GM18517 (cell line): Measurements from ENCODE around the gene STK33.
A peak's percentile ranks its signal among the peaks of the same experiment; 100 is the strongest.
"Not testable (repeated sequence)": the region's sequence is repeated elsewhere in the genome, so short reads cannot be mapped to it uniquely, and the experiment has no call there.

Experiments used
- ATAC-seq: cut with Tn5 transposase; IDR thresholded peaks from one replicate; pipeline ENCODE4 v1.9.1; 2021; ENCODE audit warnings: mild to moderate bottlenecking, moderate library complexity; ENCODE audit not compliant: unreplicated experiment

The STK33 gene

DNA sequence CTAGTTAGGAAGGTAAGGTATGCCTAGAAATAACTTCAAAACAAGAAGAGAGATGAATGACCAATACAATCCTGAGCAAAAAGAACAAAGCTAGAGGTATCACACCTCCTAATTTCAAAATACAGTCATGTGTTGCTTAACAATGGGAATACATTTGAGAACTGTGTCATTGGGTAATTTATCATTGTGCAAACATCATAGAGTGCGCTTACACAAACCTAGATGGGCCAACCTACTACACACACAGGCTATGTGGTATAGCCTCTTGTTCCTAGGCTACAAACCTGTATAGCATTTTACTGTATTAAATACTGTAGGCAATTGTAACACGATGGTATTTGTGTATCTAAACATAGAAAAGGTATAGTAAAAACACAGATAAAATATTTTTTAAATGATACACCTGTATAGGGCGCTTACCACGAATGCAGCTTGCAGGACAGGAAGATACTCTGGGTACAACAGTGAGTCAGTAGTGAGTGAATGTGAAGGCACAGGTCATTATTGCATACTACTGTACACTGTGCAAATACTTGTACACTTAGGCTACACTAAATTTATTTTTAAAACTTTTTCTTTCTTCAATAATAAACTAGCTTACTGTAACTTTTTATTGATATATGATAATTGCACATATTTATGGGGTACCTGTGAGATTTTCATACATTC is 48.2 kb downstream of the STK33 start:
- ATAC-seq, result no peak

DNA sequence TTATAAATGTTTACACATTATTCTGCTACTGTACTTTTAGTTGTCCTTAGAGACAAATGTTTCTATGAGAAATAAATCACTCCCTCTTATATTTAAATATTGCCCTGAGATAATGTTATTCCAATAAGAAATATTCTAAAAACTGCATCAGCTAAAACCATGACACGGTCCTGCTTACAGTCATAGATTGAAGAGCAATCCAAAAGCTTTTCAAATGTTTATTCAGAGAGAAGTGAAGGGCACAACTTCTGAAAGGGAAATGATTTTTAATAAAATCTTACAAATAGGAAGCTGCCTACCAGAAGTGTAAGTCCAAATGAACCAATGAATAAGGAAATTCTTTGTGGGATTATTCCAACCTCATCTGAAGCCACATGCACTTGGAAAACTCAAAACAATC is 49.2 kb downstream of the STK33 start:
- ATAC-seq, result no peak

DNA sequence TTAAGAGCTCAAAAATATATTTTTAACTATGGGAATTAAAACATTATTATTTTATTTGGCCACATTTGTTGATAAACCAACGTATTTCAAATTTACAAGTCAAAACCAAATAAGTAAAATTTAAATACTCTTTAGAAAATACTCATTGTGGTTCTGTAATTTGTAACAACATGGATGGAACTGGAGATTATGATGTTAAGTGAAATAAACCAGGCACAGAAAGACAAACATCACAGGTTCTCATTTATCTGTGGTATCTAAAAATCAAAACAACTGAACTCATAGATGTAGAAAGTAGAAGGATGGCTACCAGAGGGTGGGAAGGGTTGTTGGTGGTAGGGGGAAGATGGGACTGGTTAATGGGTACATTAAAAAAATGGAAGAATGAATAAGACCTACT is 50.8 kb downstream of the STK33 start:
- no peak for ATAC-seq

DNA sequence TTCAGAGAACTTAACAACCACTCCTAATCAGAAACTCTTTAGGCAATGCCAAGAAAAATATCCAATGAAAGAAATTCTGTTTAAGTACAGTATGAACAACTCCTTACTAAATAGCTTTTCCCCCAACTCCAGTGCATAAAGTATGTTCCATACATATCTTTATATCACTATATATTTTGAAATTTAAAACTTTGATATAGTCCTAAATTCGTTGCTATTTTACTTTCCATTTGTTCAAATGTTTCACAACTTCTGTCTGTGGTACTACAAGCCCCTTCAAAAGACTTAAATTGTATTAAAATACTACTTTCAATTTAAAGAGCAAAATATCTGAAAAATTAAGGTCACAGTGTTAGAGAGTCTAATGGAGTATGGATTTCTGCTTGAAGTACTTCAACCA is 52.6 kb downstream of the STK33 start:
- no peak for ATAC-seq

DNA sequence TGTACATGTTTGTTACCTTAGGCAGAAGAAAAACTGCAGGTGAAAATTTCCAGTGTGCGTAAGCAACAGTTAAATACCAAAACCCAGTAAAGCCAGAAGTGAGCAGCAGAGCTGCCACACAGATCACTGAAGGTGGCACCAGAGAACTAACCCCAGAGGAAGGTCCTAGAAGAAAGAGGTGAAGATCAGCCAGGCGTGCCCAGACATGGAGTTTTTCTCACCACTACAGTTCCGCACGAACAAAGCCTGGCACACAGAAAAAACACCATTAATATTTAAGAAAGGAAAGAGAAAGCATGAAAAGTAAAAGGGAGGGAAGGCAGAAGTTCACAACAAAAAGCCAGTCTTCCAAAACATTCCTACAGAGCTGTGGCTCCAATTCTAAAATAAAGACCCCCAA is 60.7 kb downstream of the STK33 start:
- ATAC-seq, result peak; percentile 67

DNA sequence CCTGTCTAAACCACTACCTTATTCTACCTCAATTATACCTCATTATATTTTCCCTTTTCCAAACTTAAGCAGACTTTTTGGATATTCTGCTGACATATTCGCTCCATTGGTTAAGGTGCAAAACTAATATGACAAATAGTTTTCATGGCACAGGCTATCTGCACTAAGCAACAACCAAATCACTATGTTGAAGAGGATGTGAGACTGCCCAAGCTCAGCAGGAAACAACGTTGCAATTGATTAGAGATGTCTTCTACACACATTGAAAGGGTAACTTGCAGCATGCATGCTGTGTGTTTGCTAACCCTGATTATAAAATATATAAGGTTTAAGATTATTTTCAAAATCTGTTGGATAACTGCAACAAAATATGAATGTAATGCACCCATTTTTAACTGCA is 61.6 kb downstream of the STK33 start:
- peak; percentile 64 for ATAC-seq

DNA sequence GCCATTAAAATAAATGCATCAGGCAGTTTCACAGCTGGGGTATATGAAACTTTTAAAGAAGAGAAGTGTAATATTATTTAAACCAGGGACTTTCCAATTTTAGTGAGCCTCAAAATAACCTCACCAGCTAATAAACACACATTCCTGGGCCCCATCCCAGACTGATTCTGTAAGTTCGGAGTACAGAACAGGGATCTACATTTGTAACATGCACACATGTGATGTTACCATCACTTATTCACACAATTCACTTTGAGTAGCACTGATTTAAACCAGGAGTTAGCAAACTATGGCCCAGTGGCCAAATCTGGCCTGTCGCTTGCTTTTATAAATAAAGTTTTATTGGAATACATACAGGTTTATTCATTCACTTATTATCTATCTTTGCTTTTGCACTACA is 62.0 kb downstream of the STK33 start:
- ATAC-seq, result no peak

DNA sequence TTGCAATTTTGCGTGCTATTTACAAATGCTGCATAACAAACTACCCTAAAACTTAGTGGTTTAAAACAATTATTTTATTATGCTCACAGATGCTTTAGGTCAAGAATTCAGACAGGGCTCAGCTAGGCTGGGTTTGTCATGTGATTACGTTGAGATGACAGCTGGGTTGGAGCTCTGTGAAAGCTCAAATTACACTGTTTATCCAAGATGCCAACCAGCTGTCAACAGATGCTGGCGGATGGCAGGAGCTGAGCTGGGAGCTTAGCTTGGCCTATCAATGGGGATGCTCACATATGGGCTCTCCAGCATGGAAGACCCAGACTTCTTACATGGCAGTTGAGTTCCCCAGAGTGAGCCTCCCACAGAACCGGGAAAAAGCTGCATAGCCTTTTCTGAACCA is 62.7 kb downstream of the STK33 start:
- no peak for ATAC-seq

DNA sequence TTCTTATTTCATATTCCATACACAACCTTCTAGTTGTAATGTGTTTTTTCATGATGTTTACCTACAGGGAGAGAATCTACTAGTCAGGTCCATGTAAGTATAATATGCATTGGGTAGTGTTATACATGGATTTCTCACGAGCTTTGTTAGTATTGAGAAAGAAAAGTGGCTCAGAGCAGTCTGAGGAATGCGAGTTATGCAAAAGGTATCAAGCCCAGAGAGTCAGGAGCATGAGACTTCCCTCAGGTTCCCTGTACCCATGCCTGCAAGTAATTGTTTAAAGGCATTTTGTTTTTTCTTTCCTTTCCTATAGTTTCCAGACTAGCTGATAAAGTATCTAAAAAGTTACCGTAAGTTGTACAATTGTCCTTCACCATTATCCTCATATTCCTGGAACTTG is 66.1 kb downstream of the STK33 start:
- no peak for ATAC-seq

DNA sequence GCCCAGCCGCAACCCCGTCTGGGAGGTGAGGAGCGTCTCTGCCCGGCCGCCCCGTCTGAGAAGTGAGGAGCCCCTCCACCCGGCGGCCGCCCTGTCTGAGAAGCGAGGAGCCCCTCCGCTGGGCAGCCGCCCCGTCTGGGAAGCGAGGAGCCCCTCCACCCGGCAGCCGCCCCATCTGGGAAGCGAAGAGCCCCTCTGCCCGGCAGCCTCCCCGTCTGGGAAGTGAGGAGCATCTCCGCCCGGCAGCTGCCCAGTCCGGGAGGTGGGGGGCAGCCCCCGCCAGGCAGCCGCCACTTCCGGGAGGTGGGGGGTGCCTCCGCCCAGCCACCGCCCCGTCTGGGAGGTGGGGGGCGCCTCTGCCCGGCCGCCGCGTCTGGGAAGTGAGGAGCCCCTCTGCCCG is 70.6 kb downstream of the STK33 start:
- ATAC-seq, result no peak

DNA sequence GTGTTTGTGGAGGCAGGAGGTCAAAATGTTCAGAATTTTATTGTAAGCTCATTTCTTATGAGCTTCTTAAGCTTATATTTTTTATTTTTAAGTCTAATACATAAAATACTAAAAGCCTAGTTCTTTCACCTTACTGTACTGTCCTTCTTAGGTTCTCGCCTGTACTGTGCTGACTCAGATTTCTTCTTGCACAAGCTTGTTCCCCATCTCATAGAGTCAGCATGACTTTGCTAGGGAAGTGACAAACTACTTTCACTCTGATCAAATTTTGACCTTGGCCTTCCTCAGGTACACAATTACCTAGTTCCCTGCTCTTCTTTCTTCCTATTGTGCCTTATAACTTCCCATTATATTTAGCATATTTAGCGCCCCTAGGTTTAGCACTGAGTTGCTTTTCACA is 81.5 kb downstream of the STK33 start:
- no peak for ATAC-seq

DNA sequence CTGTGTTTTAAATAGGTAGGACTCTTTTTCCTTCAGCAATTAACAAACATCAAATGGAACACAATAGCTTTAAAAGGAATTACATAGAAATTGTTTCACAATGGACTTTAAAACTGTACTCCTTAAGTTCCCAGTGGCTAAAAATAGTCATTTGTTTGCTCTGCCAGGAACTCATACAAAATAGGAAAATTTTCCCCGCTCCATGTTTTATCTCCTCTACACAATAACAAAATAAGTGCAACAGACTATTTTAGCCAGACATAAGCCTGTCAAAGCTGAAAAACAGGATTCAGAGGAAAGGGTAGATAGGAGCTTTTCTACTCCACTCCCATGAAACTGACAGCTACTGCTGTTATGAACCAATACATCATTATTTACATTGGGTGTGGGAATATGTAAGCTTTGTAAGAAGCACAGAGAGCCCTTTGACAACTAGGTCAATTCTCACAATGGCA is 90.1 kb downstream of the STK33 start:
- ATAC-seq, result no peak

DNA sequence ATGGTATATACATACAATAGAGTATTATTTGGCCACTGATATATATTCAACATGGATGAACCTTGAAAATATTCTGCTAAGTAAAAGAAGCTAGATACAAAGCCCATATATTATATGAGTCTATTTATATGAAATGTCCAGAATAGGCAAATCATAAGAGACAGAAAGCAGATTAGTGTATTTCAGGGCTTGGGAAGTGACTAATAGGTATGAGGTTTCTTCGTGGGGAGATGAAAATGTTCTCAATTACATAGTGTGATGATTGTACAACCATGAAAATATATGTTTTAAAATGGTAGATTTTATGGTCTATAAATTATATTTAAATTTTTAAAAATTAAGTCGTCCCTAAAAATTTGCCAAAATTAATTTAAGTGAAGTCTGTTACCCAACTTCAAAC is 92.2 kb downstream of the STK33 start:
- no peak for ATAC-seq

DNA sequence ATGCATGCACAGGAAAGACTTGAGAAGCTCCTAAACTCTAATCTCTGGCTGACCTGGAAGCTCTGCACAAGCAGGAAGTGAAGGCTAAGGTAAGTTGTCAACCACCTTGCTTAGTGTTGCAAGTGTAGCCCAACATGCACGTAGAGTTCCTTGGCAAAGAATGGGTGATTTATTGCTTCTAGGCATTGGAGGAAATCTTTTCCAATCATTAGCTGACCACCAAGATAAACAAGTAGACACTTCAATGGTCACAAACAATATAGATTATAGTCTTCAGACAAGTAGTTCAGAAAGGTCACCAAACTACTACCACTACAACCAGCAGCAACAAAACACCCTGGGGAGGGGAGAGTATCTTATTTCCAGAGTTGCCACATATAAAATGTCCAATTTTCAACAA is 105.6 kb downstream of the STK33 start:
- ATAC-seq, result no peak

DNA sequence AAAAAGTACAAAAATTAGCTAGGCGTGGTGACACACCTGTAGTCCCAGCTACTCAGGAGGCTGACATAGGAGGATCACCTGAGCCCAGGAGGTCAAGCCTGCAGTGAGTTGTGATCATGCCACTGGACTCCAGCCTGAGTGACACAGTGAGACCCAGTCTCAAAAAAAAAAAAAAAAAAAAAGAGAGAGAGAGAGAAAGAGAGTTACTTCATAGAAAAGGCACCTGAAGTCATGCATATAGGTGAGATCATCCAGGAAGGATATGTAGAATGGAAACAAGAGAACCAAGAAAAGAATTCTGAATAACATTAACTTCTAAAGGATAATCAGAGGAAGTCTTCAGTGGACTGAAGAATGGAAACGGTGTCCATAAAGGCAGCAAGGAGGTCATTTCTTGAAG is 106.8 kb downstream of the STK33 start:
- no peak for ATAC-seq

DNA sequence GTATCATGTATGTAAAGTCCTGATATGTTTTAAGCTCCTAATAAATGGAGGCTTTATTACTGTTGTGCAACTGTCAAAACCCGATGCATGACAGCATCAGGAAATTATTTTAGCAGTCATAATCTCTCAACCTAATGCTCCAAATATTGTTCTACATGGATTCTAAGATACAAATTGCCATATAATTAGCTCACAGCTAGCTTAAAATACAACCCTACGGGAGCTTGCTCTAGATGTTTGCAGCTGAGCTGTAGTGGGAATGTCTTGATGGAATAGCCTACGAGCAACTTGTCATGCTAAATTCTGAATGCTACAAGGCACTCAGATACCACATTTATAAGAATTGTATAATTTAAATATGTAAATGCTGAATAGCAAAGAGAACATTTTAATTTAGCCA is 109.8 kb downstream of the STK33 start:
- no peak for ATAC-seq

DNA sequence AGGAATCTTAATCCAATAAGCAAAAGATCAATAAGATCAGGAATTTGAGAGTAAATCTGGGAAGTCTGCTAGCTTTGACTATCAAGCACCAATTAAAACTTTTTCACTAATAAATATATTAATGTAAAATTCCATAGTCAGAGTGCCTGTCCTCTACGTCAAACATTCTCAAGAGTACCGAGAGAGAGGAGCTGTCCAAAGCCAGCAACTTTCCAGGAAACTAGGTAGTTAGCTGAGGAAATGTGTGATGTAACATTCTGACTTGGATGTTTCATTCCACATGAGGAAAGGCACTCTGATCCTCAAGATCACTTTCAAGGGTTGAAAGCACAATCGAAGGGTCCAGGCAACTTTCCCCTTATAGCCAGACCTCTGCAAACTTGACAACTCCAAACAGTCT is 113.2 kb downstream of the STK33 start:
- no peak for ATAC-seq

DNA sequence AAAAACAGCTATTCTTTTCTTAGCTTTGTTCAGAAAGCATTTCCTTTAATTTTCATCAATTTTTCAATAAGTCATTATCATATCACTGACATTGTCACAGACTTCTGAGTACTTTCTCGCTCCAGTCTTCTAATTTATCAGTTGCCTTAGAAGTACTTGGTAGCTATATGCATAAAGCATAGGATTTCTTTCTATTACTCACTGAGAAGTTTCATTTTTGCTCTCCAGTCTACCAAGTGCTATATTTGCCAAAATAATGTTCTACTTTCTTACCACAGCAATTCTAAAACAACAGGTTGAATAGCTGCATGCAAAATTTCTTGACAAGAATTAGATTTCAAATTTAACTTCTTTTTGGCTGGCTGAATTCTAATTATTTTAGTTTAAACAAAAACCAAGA is 116.3 kb downstream of the STK33 start:
- ATAC-seq, result peak; percentile 91

DNA sequence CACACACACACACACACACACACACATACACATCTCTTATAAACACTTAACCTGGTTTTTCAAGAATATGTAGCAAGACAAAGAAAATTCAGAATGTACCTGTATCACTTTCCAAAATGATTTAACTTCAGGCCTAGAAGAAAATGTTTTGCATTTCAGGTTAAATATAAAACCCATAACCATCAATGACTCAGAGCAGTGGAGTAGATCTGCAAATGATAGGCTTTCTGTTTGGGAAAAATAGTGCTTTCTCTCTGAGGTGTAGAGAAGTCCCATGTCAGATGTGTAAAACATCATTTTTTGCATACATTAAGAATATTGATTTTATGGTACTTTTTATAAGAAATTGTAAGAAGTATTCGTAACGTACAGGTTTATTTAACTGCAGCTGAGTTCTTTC is 116.9 kb downstream of the STK33 start:
- ATAC-seq, result no peak

DNA sequence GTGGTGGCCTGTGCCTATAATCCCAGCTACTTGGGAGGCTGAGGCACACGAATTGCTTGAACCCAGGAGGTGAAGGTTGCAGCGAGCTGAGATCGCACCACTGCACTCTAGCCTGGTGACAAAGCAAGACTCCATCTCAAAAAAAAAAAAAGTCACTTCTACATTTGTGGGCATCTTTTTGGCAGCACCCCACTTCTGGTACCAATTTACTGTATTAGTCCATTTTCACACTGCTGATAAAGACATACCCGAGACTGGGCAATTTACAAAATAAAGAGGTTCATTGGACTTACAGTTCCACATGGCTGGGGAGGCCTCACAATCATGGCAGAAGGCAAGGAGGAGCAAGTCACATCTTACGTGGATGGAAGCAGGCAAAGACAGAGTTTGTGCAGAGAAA is 126.2 kb downstream of the STK33 start:
- not testable (repeated sequence) for ATAC-seq

DNA sequence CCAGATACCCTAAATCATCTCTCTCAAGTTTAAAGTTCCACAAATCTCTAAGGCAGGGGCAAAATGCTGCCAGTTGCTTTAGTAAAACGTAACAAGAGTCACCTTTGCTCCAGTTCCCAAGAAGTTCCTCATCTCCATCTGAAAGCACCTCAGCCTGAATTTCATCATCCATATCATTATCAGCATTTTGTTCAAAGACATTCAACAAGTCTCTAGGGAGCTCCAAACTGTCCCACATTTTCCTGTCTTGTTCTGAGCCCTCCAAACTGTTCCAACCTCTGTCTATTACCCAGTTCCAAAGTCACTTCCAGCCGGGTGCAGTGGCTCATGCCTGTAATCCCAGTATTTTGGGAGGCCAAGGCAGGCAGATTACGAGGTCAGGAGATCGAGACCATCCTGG is 126.7 kb downstream of the STK33 start:
- not testable (repeated sequence) for ATAC-seq

DNA sequence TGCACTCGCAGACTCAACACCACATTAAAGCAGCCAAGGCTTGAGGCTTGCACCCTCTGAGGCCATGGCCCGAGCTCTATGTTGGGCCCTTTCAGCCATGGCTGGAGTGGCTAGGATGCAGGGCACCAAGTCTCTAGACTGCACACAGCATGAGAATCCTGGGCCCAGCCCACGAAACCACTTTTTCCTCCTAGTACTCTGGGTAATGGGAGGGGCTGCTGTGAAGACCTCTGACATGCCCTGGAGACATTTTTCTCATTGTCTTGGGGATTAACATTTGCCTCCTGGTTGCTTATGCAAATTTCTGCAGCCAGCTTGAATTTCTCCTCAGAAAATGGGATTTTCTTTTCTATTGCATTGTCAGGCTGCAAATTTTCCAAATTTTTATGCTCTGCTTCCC is 127.1 kb downstream of the STK33 start:
- ATAC-seq, result not testable (repeated sequence)

DNA sequence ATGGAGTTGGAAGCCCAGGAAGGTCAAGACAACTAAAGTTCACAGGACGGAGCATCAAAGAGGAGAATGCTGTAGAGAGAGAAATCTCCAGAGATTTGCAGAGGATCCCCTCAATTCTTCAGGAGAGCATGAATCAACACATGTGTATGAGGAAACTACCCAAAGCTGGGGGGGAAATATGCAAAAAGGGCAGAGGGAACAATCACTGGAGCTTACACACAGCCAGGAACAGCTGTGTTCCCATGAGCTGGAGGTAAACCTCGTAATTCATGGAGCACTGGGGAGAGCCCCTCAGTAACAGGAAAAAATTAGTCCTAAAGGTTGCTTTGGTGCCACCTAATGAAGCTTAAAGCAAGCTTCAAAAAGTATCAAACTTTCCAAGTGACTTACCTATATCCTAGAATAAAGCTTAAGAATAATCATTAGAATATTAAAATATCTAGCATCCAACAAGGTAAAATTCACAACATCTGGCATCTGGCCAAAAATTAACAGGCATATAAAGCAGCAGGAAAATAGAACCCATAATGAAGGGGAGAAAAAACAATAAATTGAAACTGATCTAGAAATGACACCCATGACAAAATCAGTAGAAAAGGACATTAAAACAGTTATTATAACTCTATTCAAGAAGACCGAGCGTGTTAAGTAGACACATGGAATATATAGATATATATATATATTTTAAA is 134.2 kb downstream of the STK33 start:
- ATAC-seq, result no peak
